SK-N-SH treated with all-trans-retinoic acid at 6 μM for 48 hours (cell line): ENCODE measurements around the gene MESD.

Experiments used
- CSRNP3 ChIP-seq: fragments of 250-450 bp; sonication (Bioruptor Pico); IDR thresholded peaks from 2 replicates; pipeline ENCODE4 v1.5.1; 2021; ENCODE audit warnings: mild to moderate bottlenecking, moderate library complexity
- PATZ1 ChIP-seq: fragments of 250-450 bp; sonication (Bioruptor Pico); IDR thresholded peaks from 2 replicates; pipeline ENCODE4 v1.8.0; 2020; ENCODE audit warnings: mild to moderate bottlenecking, moderate library complexity, borderline replicate concordance
- RARB ChIP-seq: fragments of 250-450 bp; sonication (Bioruptor Pico); IDR thresholded peaks from 2 replicates; pipeline ENCODE4 v1.8.0; 2021; ENCODE audit warnings: mild to moderate bottlenecking, moderate library complexity
- TCF4 ChIP-seq: fragments of 250-450 bp; sonication (Bioruptor Pico); IDR thresholded peaks from 2 replicates; pipeline ENCODE4 v1.8.0; 2021; ENCODE audit warnings: mild to moderate bottlenecking, moderate library complexity, borderline replicate concordance
- ZC3H10 ChIP-seq: fragments of 250-450 bp; sonication (Bioruptor Pico); IDR thresholded peaks from 2 replicates; pipeline ENCODE4 v1.5.1; 2021; ENCODE audit warnings: mild to moderate bottlenecking, moderate library complexity
- ZFP3 ChIP-seq: fragments of 250-450 bp; sonication (Bioruptor Pico); IDR thresholded peaks from 2 replicates; pipeline ENCODE4 v1.5.0; 2020; ENCODE audit warnings: mild to moderate bottlenecking, moderate library complexity

- TF ChIP-seq ZC3H10 (CRISPR knock-in tag) (no peak), RARB (CRISPR knock-in tag) (no peak), CSRNP3 (CRISPR knock-in tag) (no peak), PATZ1 (CRISPR knock-in tag) (no peak), ZFP3 (no peak), TCF4 (CRISPR knock-in tag) (no peak)
Measured at GRCh38 chr15:80989081-80989517, 520 bp downstream of the MESD start.
